ENCODE data around the gene GNB1. TPM values are rescaled to one million over a fixed set of nuclear protein-coding genes. Genes with fewer than 3 reads are reported as not detected.
A peak's percentile ranks its signal among the peaks of the same experiment; 100 is the strongest.

Gene GNB1
- total and polyA plus RNA-seq, 2 donors (not counting 1 experiment from before 2014, with no cell fraction given) = 91.3 to 485 TPM

DNA sequence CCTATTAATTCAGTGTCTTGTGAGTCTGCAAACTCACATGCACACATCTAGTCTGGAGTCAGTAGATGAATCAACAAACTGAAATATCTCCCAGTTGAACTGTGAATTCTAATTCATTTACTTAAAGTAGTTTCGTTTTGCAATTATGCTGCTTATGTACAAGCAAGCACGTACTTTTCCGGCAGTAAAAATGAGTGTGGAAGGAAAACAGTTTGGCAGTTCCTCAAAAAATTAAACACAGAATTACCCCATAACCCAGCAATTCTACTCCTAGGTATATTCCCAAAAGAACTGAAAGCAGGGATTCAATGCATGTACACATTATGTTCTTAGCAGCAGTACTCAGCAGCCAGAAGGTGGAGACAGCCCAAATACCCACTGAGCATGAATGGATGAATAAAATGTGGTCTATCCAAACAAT, 49.3 kb downstream of the GNB1 start:
- H3K36me3 ChIP-seq (ENCODE audit: control insufficient read depth, insufficient read depth, low read length) = no peaks in the 10 kb centered on the region
- peak in 1 of 2 donors; percentile 47 for DNase-seq (ENCODE audit: low read depth in 2 of 2)
- TF ChIP-seq, protein P1, sequence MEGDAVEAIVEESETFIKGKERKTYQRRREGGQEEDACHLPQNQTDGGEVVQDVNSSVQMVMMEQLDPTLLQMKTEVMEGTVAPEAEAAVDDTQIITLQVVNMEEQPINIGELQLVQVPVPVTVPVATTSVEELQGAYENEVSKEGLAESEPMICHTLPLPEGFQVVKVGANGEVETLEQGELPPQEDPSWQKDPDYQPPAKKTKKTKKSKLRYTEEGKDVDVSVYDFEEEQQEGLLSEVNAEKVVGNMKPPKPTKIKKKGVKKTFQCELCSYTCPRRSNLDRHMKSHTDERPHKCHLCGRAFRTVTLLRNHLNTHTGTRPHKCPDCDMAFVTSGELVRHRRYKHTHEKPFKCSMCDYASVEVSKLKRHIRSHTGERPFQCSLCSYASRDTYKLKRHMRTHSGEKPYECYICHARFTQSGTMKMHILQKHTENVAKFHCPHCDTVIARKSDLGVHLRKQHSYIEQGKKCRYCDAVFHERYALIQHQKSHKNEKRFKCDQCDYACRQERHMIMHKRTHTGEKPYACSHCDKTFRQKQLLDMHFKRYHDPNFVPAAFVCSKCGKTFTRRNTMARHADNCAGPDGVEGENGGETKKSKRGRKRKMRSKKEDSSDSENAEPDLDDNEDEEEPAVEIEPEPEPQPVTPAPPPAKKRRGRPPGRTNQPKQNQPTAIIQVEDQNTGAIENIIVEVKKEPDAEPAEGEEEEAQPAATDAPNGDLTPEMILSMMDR (conservative IDR thresholded peaks at IDR 0.05 in 1 of 2, IDR thresholded peaks at IDR 0.05 in 1 of 2; ENCODE audit: low read depth in 1 of 2, low read length in 2 of 2) = peak; percentile 28 to 29
- no peak for TF ChIP-seq EZH2 (IDR thresholded peaks at IDR 0.05; ENCODE audit: low read length, missing control alignments)
- H3K4me1 ChIP-seq (ENCODE audit: control insufficient read depth, extremely low read depth, insufficient read depth, low read length) = peaks cover 3% of the 10 kb centered on the region
- peaks cover 2% of the 10 kb centered on the region for H4K20me1 ChIP-seq (ENCODE audit: control insufficient read depth, extremely low read depth, insufficient read depth, low read length)
- H3K27me3 ChIP-seq (ENCODE audit: control insufficient read depth, insufficient read depth, low read length) = no peaks in the 10 kb centered on the region
- peak overlapping the region; percentile 51 for H3K27ac ChIP-seq (ENCODE audit: insufficient read depth, low read length)
- no peaks in the 10 kb centered on the region for H3K9me3 ChIP-seq (ENCODE audit: control insufficient read depth, insufficient read depth, low read depth, low read length)
- no peak overlapping the region for H2AFZ ChIP-seq (ENCODE audit: low read length)
- no peak overlapping the region for H3K9ac ChIP-seq (ENCODE audit: insufficient read depth, low read length)
- H3K4me3 ChIP-seq (replicated peaks in 1 of 4; ENCODE audit: control extremely low read depth in 1 of 4, insufficient read depth in 1 of 4, low read depth in 3 of 4, low read length in 4 of 4) = peak overlapping the region in 3 of 4 experiments; percentile 10 to 20 (median 14)
- H3K79me2 ChIP-seq (ENCODE audit: control insufficient read depth, insufficient read depth, low read length) = peaks cover 93% of the 10 kb centered on the region
- H3K4me2 ChIP-seq (ENCODE audit: extremely low read depth, insufficient read depth, low read length) = peak overlapping the region; percentile 78

DNA sequence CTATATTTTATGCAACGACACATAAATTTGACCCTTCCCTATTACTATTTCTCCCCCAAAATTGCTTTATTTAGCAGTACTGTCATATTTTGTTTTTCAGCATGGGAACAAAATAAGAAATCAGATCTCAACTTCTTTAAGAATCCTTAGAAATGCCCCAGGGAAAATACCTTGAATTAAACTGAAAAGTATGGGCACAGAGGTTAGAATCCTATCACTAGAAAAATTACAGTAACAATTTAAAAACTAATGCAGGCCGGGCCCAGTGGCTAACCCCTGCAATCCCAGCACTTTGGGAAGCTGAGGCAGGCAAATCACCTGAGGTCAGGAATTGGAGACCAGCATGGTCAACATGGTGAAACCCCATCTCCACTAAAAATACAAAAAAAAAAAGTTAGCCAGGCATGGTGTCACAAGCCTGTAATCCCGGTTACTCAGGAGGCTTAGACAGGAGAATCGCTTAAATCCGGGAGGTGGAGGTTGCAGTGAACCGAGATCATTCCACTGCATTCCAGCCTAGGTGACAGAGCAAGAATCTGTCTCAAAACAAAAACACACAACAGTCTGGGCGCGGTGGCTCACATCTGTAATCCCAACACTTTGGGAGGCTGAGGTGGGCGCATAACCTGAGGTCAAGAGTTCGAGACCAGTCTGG, 51.4 kb downstream of the GNB1 start:
- Histone ChIP-seq H3K36me3 (ENCODE audit: control insufficient read depth, insufficient read depth, low read length) (peaks cover 3% of the 10 kb centered on the region), H3K79me2 (ENCODE audit: control insufficient read depth, insufficient read depth, low read length) (peaks cover 92% of the 10 kb centered on the region), H3K4me1 (ENCODE audit: control insufficient read depth, extremely low read depth, insufficient read depth, low read length) (peaks cover 3% of the 10 kb centered on the region), H3K27me3 (ENCODE audit: control insufficient read depth, insufficient read depth, low read length) (no peaks in the 10 kb centered on the region), H3K4me2 (ENCODE audit: extremely low read depth, insufficient read depth, low read length) (no peak overlapping the region), H3K9ac (ENCODE audit: insufficient read depth, low read length) (no peak overlapping the region), H3K9me3 (ENCODE audit: control insufficient read depth, insufficient read depth, low read depth, low read length) (no peaks in the 10 kb centered on the region), H4K20me1 (ENCODE audit: control insufficient read depth, extremely low read depth, insufficient read depth, low read length) (peaks cover under 1% of the 10 kb centered on the region), H3K4me3 (replicated peaks in 1 of 4; ENCODE audit: control extremely low read depth in 1 of 4, insufficient read depth in 1 of 4, low read depth in 3 of 4, low read length in 4 of 4) (no peak overlapping the region), H2AFZ (ENCODE audit: low read length) (no peak overlapping the region), H3K27ac (ENCODE audit: insufficient read depth, low read length) (no peak overlapping the region)
- no peak for DNase-seq (ENCODE audit: low read depth in 2 of 2)
- TF ChIP-seq EZH2 (IDR thresholded peaks at IDR 0.05; ENCODE audit: low read length, missing control alignments) = no peak
- TF ChIP-seq, protein P1 (conservative IDR thresholded peaks at IDR 0.05 in 1 of 2, IDR thresholded peaks at IDR 0.05 in 1 of 2; ENCODE audit: low read depth in 1 of 2, low read length in 2 of 2) = no peak

DNA sequence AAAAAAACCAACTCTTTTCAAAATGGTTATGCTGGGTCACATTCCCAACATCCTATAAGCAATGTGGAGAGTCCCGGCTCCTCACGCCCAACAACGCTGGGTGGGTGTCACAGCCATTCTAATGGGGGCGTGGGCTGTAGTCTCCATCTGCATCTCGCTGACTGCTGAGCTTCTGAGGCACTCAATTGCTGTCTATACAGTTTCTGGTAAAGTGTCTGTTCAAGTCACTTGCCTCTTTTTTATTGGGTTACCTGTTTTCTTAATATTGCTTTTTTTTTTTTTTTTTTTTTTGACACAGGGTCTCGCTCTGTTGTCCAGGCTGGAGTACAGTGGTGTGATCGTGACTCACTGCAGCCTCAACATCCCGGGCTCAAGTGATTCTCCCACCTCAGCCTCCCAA, 54.8 kb downstream of the GNB1 start:
- Histone ChIP-seq H4K20me1 (ENCODE audit: control insufficient read depth, extremely low read depth, insufficient read depth, low read length) (peaks cover 3% of the 10 kb centered on the region), H3K9ac (ENCODE audit: insufficient read depth, low read length) (no peak overlapping the region), H3K4me3 (replicated peaks in 1 of 4; ENCODE audit: control extremely low read depth in 1 of 4, insufficient read depth in 1 of 4, low read depth in 3 of 4, low read length in 4 of 4) (no peak overlapping the region), H3K9me3 (ENCODE audit: control insufficient read depth, insufficient read depth, low read depth, low read length) (no peaks in the 10 kb centered on the region), H3K4me2 (ENCODE audit: extremely low read depth, insufficient read depth, low read length) (no peak overlapping the region), H3K27ac (ENCODE audit: insufficient read depth, low read length) (no peak overlapping the region), H2AFZ (ENCODE audit: low read length) (no peak overlapping the region), H3K4me1 (ENCODE audit: control insufficient read depth, extremely low read depth, insufficient read depth, low read length) (peaks cover 5% of the 10 kb centered on the region), H3K36me3 (ENCODE audit: control insufficient read depth, insufficient read depth, low read length) (peaks cover 6% of the 10 kb centered on the region), H3K79me2 (ENCODE audit: control insufficient read depth, insufficient read depth, low read length) (peaks cover 91% of the 10 kb centered on the region), H3K27me3 (ENCODE audit: control insufficient read depth, insufficient read depth, low read length) (no peaks in the 10 kb centered on the region)
- no peak for DNase-seq (ENCODE audit: low read depth in 2 of 2)
- TF ChIP-seq, protein P1 (conservative IDR thresholded peaks at IDR 0.05 in 1 of 2, IDR thresholded peaks at IDR 0.05 in 1 of 2; ENCODE audit: low read depth in 1 of 2, low read length in 2 of 2) = no peak
- no peak for TF ChIP-seq EZH2 (IDR thresholded peaks at IDR 0.05; ENCODE audit: low read length, missing control alignments)
